ENCODE measurements around the gene MT1B.

- TF ChIP-seq MAX (IDR thresholded peaks at IDR 0.05; ENCODE audit: low read depth, low read length) (peak; percentile 51; the same call in 1 of the 2 replicates), CTCF (IDR thresholded peaks at IDR 0.05; ENCODE audit: low read depth, low read length) (no peak), POLR2A (IDR thresholded peaks at IDR 0.05; ENCODE audit: extremely low read depth, insufficient read length) (no peak)
Measured at GRCh38 chr16:56609463-56609921, 42.2 kb upstream of the MT1B start.

All from NB4 (cell line).